Tibial artery (tissue), 4 donors: ENCODE data around the gene GALNT6.
"Not testable (repeated sequence)": the region's sequence is repeated elsewhere in the genome, so short reads cannot be mapped to it uniquely, and the experiment has no call there.

Experiments
- DNase-seq, 2 donors: peaks; one replicate each; pipeline ENCODE4 v3.0.0-alpha.2; 2019
- H3K27ac ChIP-seq, 2 donors: fragments of 200-600 bp; sonication (generic) in 1 of 2; 1 replicate in 1 of 2; 2 replicates in 1 of 2; pipeline ENCODE4 v1.5.1; 2018 to 2019; ENCODE audit warnings: mild to moderate bottlenecking in 1 of 2
- H3K27me3 ChIP-seq, 2 donors: fragments of 200-600 bp; sonication (generic) in 1 of 2; one replicate each; pipeline versions ENCODE4 v1.5.1 to v1.6.0; 2016 to 2019
- H3K36me3 ChIP-seq, 3 donors: fragments of 200-600 bp; sonication (generic) in 2 of 3; one replicate each; pipeline ENCODE4 v1.5.1; 2016 to 2019; ENCODE audit warnings: mild to moderate bottlenecking in 2 of 3
- H3K4me1 ChIP-seq, 4 donors: fragments of 200-600 bp; sonication (generic) in 2 of 4; 1 replicate in 3 of 4; 2 replicates in 1 of 4; pipeline ENCODE4 v1.5.1; 2016 to 2019
- H3K4me3 ChIP-seq, 2 donors: fragments of 200-600 bp; sonication (generic) in 1 of 2; 1 replicate in 1 of 2; 2 replicates in 1 of 2; pipeline ENCODE4 v1.5.1; 2018 to 2019; ENCODE audit warnings: mild to moderate bottlenecking in 2 of 2
- H3K9me3 ChIP-seq, 3 donors: fragments of 200-600 bp; sonication (generic) in 1 of 3; one replicate each; pipeline ENCODE4 v1.5.1; 2016 to 2019
- CTCF ChIP-seq, 2 experiments: fragments of 200-600 bp in 1 of 2; fragments of 450-650 bp in 1 of 2; IDR thresholded peaks; one replicate each; pipeline ENCODE4 v1.5.1; 2017 to 2019; ENCODE audit warnings: antibody characterized with exemption in 2 of 2, mild to moderate bottlenecking in 1 of 2, moderate library complexity in 1 of 2
- intact Hi-C: fragments of 100-400 bp; cut with DNase I; formaldehyde crosslinking; loops from one replicate; pipeline ENCODE4 v1.15.0; 2023; ENCODE audit warnings: low total_unique reads

Gene GALNT6

GRCh38 chr12:51321882-51322281, 69.3 kb downstream of the GALNT6 start:
- no peak for TF ChIP-seq CTCF (IDR thresholded peaks at IDR 0.05)
- Histone ChIP-seq H3K27ac (no peak overlapping the region), H3K27me3 (peaks cover 0 to 9% of the 10 kb centered on the region in 2 donors), H3K4me1 (no peaks in the 10 kb centered on the region), H3K4me3 (no peak overlapping the region), H3K9me3 (no peaks in the 10 kb centered on the region), H3K36me3 (no peaks in the 10 kb centered on the region)
- intact Hi-C loops, result no loop called here
- no peak for DNase-seq

GRCh38 chr12:51320695-51321320, 70.4 kb downstream of the GALNT6 start:
- TF ChIP-seq CTCF (IDR thresholded peaks at IDR 0.05), result no peak
- no peak for DNase-seq
- Histone ChIP-seq H3K4me3 (no peak overlapping the region), H3K27me3 (peaks cover 0 to 9% of the 10 kb centered on the region in 2 donors), H3K9me3 (no peaks in the 10 kb centered on the region), H3K36me3 (no peaks in the 10 kb centered on the region), H3K4me1 (no peaks in the 10 kb centered on the region), H3K27ac (no peak overlapping the region)
- intact Hi-C loops, result no loop called here

GRCh38 chr12:51320311-51320694, 70.9 kb downstream of the GALNT6 start:
- no peak for TF ChIP-seq CTCF (IDR thresholded peaks at IDR 0.05)
- Histone ChIP-seq H3K27me3 (peaks cover 0 to 9% of the 10 kb centered on the region in 2 donors), H3K27ac (no peak overlapping the region), H3K4me3 (no peak overlapping the region), H3K36me3 (no peaks in the 10 kb centered on the region), H3K9me3 (no peaks in the 10 kb centered on the region), H3K4me1 (no peaks in the 10 kb centered on the region)
- intact Hi-C loops, result no loop called here
- DNase-seq, result no peak

- peak in 1 of 2 donors; percentile 17 for DNase-seq
- Histone ChIP-seq H3K27ac (no peak overlapping the region), H3K4me1 (no peaks in the 10 kb centered on the region), H3K27me3 (peaks cover 0 to 7% of the 10 kb centered on the region in 2 donors), H3K36me3 (no peaks in the 10 kb centered on the region), H3K9me3 (no peaks in the 10 kb centered on the region), H3K4me3 (no peak overlapping the region)
- intact Hi-C loops, result no loop called here
- no peak for TF ChIP-seq CTCF (IDR thresholded peaks at IDR 0.05)
Observed at GRCh38 chr12:51318846-51319599, 72.2 kb downstream of the GALNT6 start.

- not testable (repeated sequence) for H3K4me3 ChIP-seq
Observed at GRCh38 chr12:51318057-51318806, 73.0 kb downstream of the GALNT6 start.

GRCh38 chr12:51311389-51311788, 79.8 kb downstream of the GALNT6 start:
- H3K4me3 ChIP-seq, result no peak overlapping the region
- intact Hi-C loops, result no loop called here
- H3K4me1 ChIP-seq, result no peaks in the 10 kb centered on the region
- H3K9me3 ChIP-seq, result no peaks in the 10 kb centered on the region
- H3K36me3 ChIP-seq, result no peaks in the 10 kb centered on the region
- no peak for TF ChIP-seq CTCF (IDR thresholded peaks at IDR 0.05)
- H3K27me3 ChIP-seq, result no peaks in the 10 kb centered on the region
- peak in 1 of 2 donors; percentile 11 for DNase-seq
- H3K27ac ChIP-seq, result no peak overlapping the region

More at GRCh38 chr12:51318057-51318806, 73.0 kb downstream of the GALNT6 start:
- H3K9me3 ChIP-seq, H3K36me3 ChIP-seq, intact Hi-C loops, H3K27ac ChIP-seq, H3K27me3 ChIP-seq, H3K4me1 ChIP-seq: not testable (repeated sequence)
- peak in 1 of 2 donors; percentile 17 for DNase-seq
